ENCODE results near the gene DNAH1.

GRCh38 chr3:52295671-52296208 is 20.4 kb upstream of the DNAH1 start:
- TF ChIP-seq POLR2A (IDR thresholded peaks at IDR 0.05; ENCODE audit: low read length) (no peak), GATA1 (IDR thresholded peaks at IDR 0.05; ENCODE audit: low read depth, low read length) (no peak)
